H1 (cell line): ENCODE measurements around the gene PHACTR1. TPM values are rescaled to one million over a fixed set of nuclear protein-coding genes. Genes with fewer than 3 reads are reported as not detected.

Experiments used
- CTCF ChIA-PET: fragments of 300-600 bp; sonication (Branson Sonifier 250); formaldehyde crosslinking; loops from one replicate; lab custom pipeline; 2021; ENCODE audit not compliant: partially characterized antibody; lab: Charles Lee
- POLR2A ChIA-PET: fragments of 300-600 bp; sonication (Branson Sonifier 250); formaldehyde crosslinking; loops from one replicate; lab custom pipeline; 2021; ENCODE audit warnings: inconsistent platforms; ENCODE audit not compliant: partially characterized antibody; lab: Charles Lee
- DNase-seq, 2 experiments: peaks; one replicate each; pipeline versions ENCODE4 v3.0.0 to v3.0.0-alpha.2; 2010 to 2022; ENCODE audit warnings: low spot score in 2 of 2, low read depth in 1 of 2, mixed read lengths in 1 of 2
- FAIRE-seq: peaks from 2 replicates; lab custom pipeline; 2011; peaks lifted over from hg19 to GRCh38; lab: Jason Lieb, UNC
- H2AFZ ChIP-seq: 2 replicates; pipeline ENCODE4 v1.8.1; 2012; ENCODE audit warnings: low read length, inconsistent platforms
- H2AK5ac ChIP-seq: 2 replicates; pipeline ENCODE4 v1.6.1; 2013; ENCODE audit warnings: low read depth, low read length
- H2BK120ac ChIP-seq: replicated peaks from 2 replicates; pipeline ENCODE3; 2013; ENCODE audit warnings: low read depth, low read length, inconsistent platforms
- H2BK12ac ChIP-seq: 2 replicates; pipeline ENCODE4 v1.6.1; 2013; ENCODE audit warnings: low read depth, low read length
- H2BK15ac ChIP-seq: 2 replicates; pipeline ENCODE4 v1.6.1; 2013; ENCODE audit warnings: low read length
- H2BK20ac ChIP-seq: 2 replicates; pipeline ENCODE4 v1.6.1; 2013; ENCODE audit warnings: low read length
- H2BK5ac ChIP-seq: 2 replicates; pipeline ENCODE4 v1.6.1; 2013; ENCODE audit warnings: low read depth, low read length
- H3K14ac ChIP-seq: 2 replicates; pipeline ENCODE4 v1.6.1; 2013; ENCODE audit warnings: inconsistent platforms; ENCODE audit not compliant: insufficient read length
- H3K18ac ChIP-seq: 2 replicates; pipeline ENCODE4 v1.6.1; 2013; ENCODE audit warnings: low read length; ENCODE audit errors: extremely low read depth
- H3K23ac ChIP-seq: 2 replicates; pipeline ENCODE4 v1.6.1; 2013; ENCODE audit warnings: inconsistent platforms; ENCODE audit not compliant: insufficient read length
- H3K23me2 ChIP-seq: 2 replicates; pipeline ENCODE4 v1.6.1; 2013; ENCODE audit warnings: low read depth, low read length
- H3K27ac ChIP-seq: 2 replicates; pipeline ENCODE4 v1.6.1; 2011; ENCODE audit warnings: low read depth, low read length, inconsistent platforms
- H3K27me3 ChIP-seq, 4 experiments: replicated peaks in 1 of 4; 1 replicate in 1 of 4; 2 replicates in 3 of 4; pipeline versions ENCODE4 v1.6.1 to v1.8.1; 2011 to 2013; ENCODE audit warnings: low read length in 3 of 4, mild to moderate bottlenecking in 3 of 4, inconsistent platforms in 2 of 4, mixed read lengths in 2 of 4, moderate library complexity in 1 of 4; ENCODE audit not compliant: control insufficient read depth in 3 of 4, insufficient read depth in 3 of 4; ENCODE audit errors: extremely low read depth in 1 of 4
- H3K36me3 ChIP-seq, 4 experiments: 2 replicates each; pipeline versions ENCODE4 v1.6.1 to v1.8.1; 2011 to 2013; ENCODE audit warnings: mild to moderate bottlenecking in 4 of 4, low read length in 3 of 4, moderate library complexity in 2 of 4, control low read depth in 1 of 4, inconsistent platforms in 1 of 4; ENCODE audit not compliant: insufficient read depth in 4 of 4, control insufficient read depth in 2 of 4
- H3K4ac ChIP-seq: replicated peaks from 2 replicates; pipeline ENCODE3; 2013; ENCODE audit warnings: low read length, low read depth, mixed read lengths, inconsistent platforms; ENCODE audit not compliant: insufficient read length
- H3K4me1 ChIP-seq, 4 experiments: replicated peaks in 1 of 4; 1 replicate in 1 of 4; 2 replicates in 3 of 4; pipeline versions ENCODE4 v1.6.1 to v1.8.1; 2011 to 2013; ENCODE audit warnings: low read length in 3 of 4, inconsistent platforms in 2 of 4, mixed read lengths in 1 of 4; ENCODE audit not compliant: insufficient read depth in 4 of 4, control insufficient read depth in 3 of 4
- H3K4me2 ChIP-seq, 2 experiments: 2 replicates each; pipeline versions ENCODE4 v1.6.1 to v1.8.1; 2011 to 2013; ENCODE audit warnings: low read depth in 2 of 2, low read length in 2 of 2, control low read depth in 1 of 2, inconsistent platforms in 1 of 2, mild to moderate bottlenecking in 1 of 2; ENCODE audit not compliant: insufficient read depth in 1 of 2
- H3K4me3 ChIP-seq, 4 experiments: fragments of 200-600, 300-600 bp in 1 of 4; sonication (generic), shearing (Covaris generic), sonication (Bioruptor Twin) in 1 of 4; 2 replicates each; pipeline versions ENCODE4 v1.5.1 to v1.8.1; 2011 to 2016; ENCODE audit warnings: low read length in 4 of 4, low read depth in 3 of 4, control low read depth in 2 of 4, inconsistent platforms in 2 of 4, mild to moderate bottlenecking in 2 of 4, mixed read lengths in 1 of 4, moderate library complexity in 1 of 4; ENCODE audit not compliant: insufficient read depth in 2 of 4; ENCODE audit errors: extremely low read depth in 1 of 4
- H3K56ac ChIP-seq: replicated peaks from 2 replicates; pipeline ENCODE3; 2013; ENCODE audit warnings: low read depth, mild to moderate bottlenecking, mixed read lengths, low read length, inconsistent platforms; ENCODE audit not compliant: insufficient read length
- H3K79me1 ChIP-seq: 2 replicates; pipeline ENCODE4 v1.6.1; 2013; ENCODE audit warnings: low read depth, low read length, control low read depth
- H3K79me2 ChIP-seq, 2 experiments: 2 replicates each; pipeline versions ENCODE4 v1.6.1 to v1.8.1; 2012 to 2013; ENCODE audit warnings: low read length in 2 of 2, mild to moderate bottlenecking in 2 of 2, inconsistent platforms in 1 of 2; ENCODE audit not compliant: insufficient read depth in 2 of 2, control insufficient read depth in 1 of 2
- H3K9ac ChIP-seq, 4 experiments: replicated peaks in 1 of 4; 1 replicate in 1 of 4; 2 replicates in 3 of 4; pipeline versions ENCODE4 v1.6.1 to v1.8.1; 2011 to 2013; ENCODE audit warnings: low read depth in 3 of 4, low read length in 3 of 4, control low read depth in 2 of 4, mild to moderate bottlenecking in 2 of 4, moderate library complexity in 2 of 4, inconsistent platforms in 1 of 4; ENCODE audit errors: extremely low read depth in 1 of 4
- H3K9me3 ChIP-seq, 2 experiments: 2 replicates each; pipeline versions ENCODE4 v1.6.1 to v1.8.1; 2012 to 2013; ENCODE audit warnings: mild to moderate bottlenecking in 2 of 2, moderate library complexity in 2 of 2, control low read depth in 1 of 2, inconsistent platforms in 1 of 2, low read depth in 1 of 2, low read length in 1 of 2, mixed read lengths in 1 of 2; ENCODE audit not compliant: insufficient read depth in 2 of 2
- H4K20me1 ChIP-seq, 2 experiments: replicated peaks in 1 of 2; 2 replicates each; pipeline versions ENCODE3 to v1.8.1; 2011 to 2013; ENCODE audit warnings: inconsistent platforms in 2 of 2, low read length in 2 of 2, mild to moderate bottlenecking in 1 of 2; ENCODE audit not compliant: insufficient read depth in 2 of 2, control insufficient read depth in 1 of 2
- H4K5ac ChIP-seq: 2 replicates; pipeline ENCODE4 v1.6.1; 2013; ENCODE audit warnings: low read length, low read depth, mixed read lengths, inconsistent platforms; ENCODE audit not compliant: insufficient read length
- H4K8ac ChIP-seq: 2 replicates; pipeline ENCODE4 v1.8.0; 2013; ENCODE audit warnings: mild to moderate bottlenecking, moderate library complexity, low read length, inconsistent platforms; ENCODE audit not compliant: insufficient read depth; ENCODE audit errors: extremely low read depth
- H4K91ac ChIP-seq: replicated peaks from 2 replicates; pipeline ENCODE3; 2013; ENCODE audit warnings: low read length, mixed read lengths, inconsistent platforms; ENCODE audit not compliant: insufficient read length
- WGBS, 2 experiments: shearing (Covaris generic) in 1 of 2; methylation state at CpG; one replicate each; pipeline versions ENCODE4 v1.1.6 to v1.1.7; 2013 to 2015; ENCODE audit warnings: low lambda C conversion rate in 2 of 2, mixed read lengths in 2 of 2, inconsistent platforms in 1 of 2, low coverage in 1 of 2, missing lambda C conversion rate in 1 of 2; ENCODE audit not compliant: insufficient replicate concordance in 2 of 2, insufficient coverage in 1 of 2, insufficient read length in 1 of 2; ENCODE audit errors: extremely low coverage in 1 of 2, missing lambda C conversion rate in 1 of 2; 5-methylcytosine and 5-hydroxymethylcytosine counted together
- polyA plus RNA-seq, 7 experiments: library from polyadenylated mRNA; depleted of rRNA in 3 of 7; stranded (reverse) in 5 of 7; unstranded in 2 of 7; fragments of >200 nt in 5 of 7; fragments of 200-250 nt in 2 of 7; gene quantifications; 1 replicate in 5 of 7; 2 replicates in 1 of 7; 4 replicates in 1 of 7; pipeline versions ENCODE4 v1.2.1 to v1.2.3, GENCODE V29; 2011 to 2013; ENCODE audit warnings: missing spikeins in 2 of 7, mixed read lengths in 2 of 7
- total RNA-seq: library from RNA; stranded (reverse); fragmentation: NEBNext Ultra II Directional; extraction: Animal tissue kit (Norgen Biotek cat#: 25700); gene quantifications from 2 replicates; pipeline ENCODE4 v1.2.1, GENCODE V29; 2021

PHACTR1 gene
- total and polyA plus RNA-seq, 2 of the 8 experiments (the other 6 are each of a cell fraction or from before 2014, with no cell fraction given): 3.9 to 17.1 TPM

- H2BK12ac ChIP-seq: no peak overlapping the region
- H4K91ac ChIP-seq: no peak overlapping the region
- no peak overlapping the region for H4K5ac ChIP-seq
- 84% methylated on average over 5 of the region's 5 CpGs; no CpG with 5 or more reads in 1 of the 2 experiments for WGBS, 2 experiments
- H2BK5ac ChIP-seq: no peak overlapping the region
- ChIA-PET POLR2A (interaction anchor here (1.3 to 2.2 kb wide), 2 partner anchors 9 to 12 kb away, joined by 3 to 6 read pairs; no protein-coding TSS in a partner anchor), CTCF (interaction anchor here (1.8 kb wide), 1 partner anchor 19 kb away, joined by 5 read pairs; no protein-coding TSS in a partner anchor)
- H3K36me3 ChIP-seq: peaks cover 15 to 42% (median 38%) of the 10 kb centered on the region in 4 experiments; a peak in 7 of 8 replicates
- H3K4me1 ChIP-seq: no peaks in the 10 kb centered on the region
- FAIRE-seq (no peak), DNase-seq (peak in 1 of 2 experiments; percentile 31)
- H2AK5ac ChIP-seq: no peak overlapping the region
- H3K56ac ChIP-seq: no peak overlapping the region
- peaks cover 4 to 12% of the 10 kb centered on the region in 2 experiments for H4K20me1 ChIP-seq
- no peak overlapping the region for H3K4me3 ChIP-seq
- no peak overlapping the region for H2BK20ac ChIP-seq
- H3K4me2 ChIP-seq: no peak overlapping the region
- H3K4ac ChIP-seq: no peak overlapping the region
- H2BK120ac ChIP-seq: no peak overlapping the region
- H2AFZ ChIP-seq: no peak overlapping the region
- H3K18ac ChIP-seq: no peak overlapping the region
- no peaks in the 10 kb centered on the region for H3K23me2 ChIP-seq
- no peak overlapping the region for H3K14ac ChIP-seq
- H3K9me3 ChIP-seq: no peaks in the 10 kb centered on the region
- H2BK15ac ChIP-seq: no peak overlapping the region
- no peaks in the 10 kb centered on the region for H3K27me3 ChIP-seq
- H3K23ac ChIP-seq: no peak overlapping the region
- H3K79me1 ChIP-seq: 0 out of 2 replicates have a peak, but pooled peaks cover 6% of the 10 kb centered on the region
- H4K8ac ChIP-seq: no peak overlapping the region
- no peaks in the 10 kb centered on the region for H3K79me2 ChIP-seq
- H3K27ac ChIP-seq: no peak overlapping the region
- H3K9ac ChIP-seq: no peak overlapping the region
Observed at GRCh38 chr6:13297391-13297790, 580.8 kb downstream of the PHACTR1 start.
